T-helper 9 cell (primary cell): ENCODE measurements around the gene PRDM7.
A peak's percentile ranks its signal among the peaks of the same experiment; 100 is the strongest.
"Not testable (repeated sequence)": the region's sequence is repeated elsewhere in the genome, so short reads cannot be mapped to it uniquely, and the experiment has no call there.

Experiments
- DNase-seq: peaks from one replicate; pipeline ENCODE4 v3.0.0-alpha.2; 2020

The PRDM7 gene

GRCh38 chr16:90011508-90011819, 65.7 kb downstream of the PRDM7 start:
- DNase-seq, result no peak

DNA sequence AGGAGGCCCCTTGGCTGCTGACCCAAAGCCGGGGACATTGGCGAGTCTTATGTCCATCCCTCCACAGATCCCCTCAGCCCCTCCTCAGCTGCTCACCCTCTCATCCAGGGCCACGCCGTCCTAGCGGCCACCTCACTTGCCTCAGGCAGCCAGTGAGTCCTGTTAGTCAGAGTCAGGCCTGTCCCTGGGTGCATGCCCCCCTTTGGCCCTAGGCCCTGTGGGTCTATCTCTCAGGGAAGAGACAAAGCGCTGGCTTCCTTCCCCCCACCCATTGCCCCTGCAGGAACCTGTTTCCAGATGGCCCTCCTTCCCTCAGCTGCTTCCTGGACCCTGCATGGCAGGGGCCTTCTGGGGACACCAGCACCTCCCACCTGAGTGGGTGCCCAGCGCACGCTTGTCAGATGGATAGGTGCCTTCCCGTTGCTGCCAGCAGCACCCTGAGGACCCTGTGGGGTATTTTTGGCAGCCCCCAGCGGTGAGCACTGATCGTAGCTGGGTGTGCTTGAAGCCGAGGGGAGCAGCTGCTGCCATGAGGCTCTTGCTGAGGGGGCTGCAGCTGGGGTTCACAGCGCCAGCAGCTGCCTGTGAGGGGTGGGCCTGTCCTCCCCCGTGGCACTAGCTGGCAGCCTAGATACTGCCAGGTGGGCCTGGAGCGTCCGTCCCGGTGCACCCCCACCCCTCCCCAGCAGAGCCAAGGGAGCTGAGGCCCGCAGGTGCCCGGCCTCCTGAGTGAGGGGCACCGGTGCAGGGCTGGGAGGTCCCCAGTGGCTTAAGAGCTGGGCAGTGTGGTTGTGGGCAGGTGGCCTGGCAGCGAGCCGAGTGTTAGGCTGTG, 66.2 kb downstream of the PRDM7 start:
- no peak for DNase-seq

DNA sequence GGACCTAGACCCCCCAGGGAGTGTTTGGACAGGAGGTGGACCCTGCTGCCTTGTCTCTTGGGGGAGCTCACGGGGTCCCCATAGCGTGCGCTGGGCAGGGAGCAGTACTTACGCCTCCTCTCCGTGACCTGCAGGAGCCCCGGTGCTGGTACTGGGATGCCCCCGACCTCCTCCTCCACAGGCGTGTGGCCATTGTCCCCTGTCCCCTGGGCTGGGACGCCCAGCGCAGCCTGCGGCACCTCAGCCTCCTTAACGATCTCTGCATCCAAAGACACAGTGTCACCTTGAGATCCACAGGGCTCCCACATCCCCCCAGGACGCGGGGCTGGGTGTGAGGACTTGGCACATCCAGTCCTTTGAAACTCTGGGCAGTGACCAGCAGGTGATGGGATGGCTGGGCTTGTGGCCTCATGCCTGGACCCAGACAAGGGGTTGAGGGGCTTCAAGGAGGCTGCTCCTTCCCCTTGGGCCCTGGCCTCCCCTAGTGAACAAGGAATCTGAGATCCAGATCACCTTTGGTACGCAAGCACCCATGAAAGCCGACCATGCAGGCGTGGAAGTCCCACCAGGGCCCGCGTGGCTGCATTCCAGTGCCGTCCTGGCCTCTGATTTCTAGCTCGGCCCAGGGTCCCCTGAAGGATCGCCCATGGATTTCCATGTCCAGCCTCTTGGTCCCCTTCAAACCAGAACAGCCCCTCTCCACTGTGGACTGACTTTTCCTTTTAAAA, 67.8 kb downstream of the PRDM7 start:
- DNase-seq, result no peak

GRCh38 chr16:90008708-90009145, 68.4 kb downstream of the PRDM7 start:
- peak; percentile 24 for DNase-seq

- DNase-seq, result not testable (repeated sequence)
Observed at GRCh38 chr16:90007635-90008234, 69.4 kb downstream of the PRDM7 start.

DNA sequence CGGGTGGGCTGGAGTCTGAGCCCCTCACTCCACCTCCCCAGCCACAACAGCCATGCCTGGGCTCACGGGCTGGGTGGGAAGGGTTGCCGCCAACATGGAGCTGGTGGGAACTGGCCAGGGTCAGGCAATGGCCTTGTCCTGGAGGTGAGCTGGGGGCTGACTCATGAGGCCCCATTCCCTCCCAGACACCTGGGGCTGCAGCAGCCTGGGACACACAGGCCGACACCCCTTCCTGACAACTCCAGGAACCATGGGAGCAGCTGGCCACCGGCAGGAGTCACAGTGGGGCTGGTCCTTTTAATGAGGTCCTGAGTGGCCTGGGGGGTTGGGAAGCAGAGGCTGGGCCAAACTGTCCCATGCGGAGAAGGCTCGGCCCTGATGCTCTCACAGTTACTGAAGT, 70.1 kb downstream of the PRDM7 start:
- DNase-seq, result no peak
